Upper lobe of left lung (tissue), 4 donors: Measurements from ENCODE around the gene TF.

Source experiments
- CTCF ChIP-seq, 6 experiments: fragments of 450-650 bp in 4 of 6; fragments of 200-600 bp in 2 of 6; sonication (generic) in 2 of 6; IDR thresholded peaks; one replicate each; pipeline ENCODE4 v1.5.1; 2016 to 2019; ENCODE audit warnings: antibody characterized with exemption in 6 of 6
- POLR2AphosphoS5 ChIP-seq, 2 donors: sonication (generic); formaldehyde crosslinking; IDR thresholded peaks; one replicate each; pipeline ENCODE4 v1.5.1; 2017; ENCODE audit warnings: antibody characterized with exemption in 2 of 2

GRCh38 chr3:133776794-133777438 lies 30.7 kb downstream of the TF start:
- TF ChIP-seq POLR2AphosphoS5 (IDR thresholded peaks at IDR 0.05) (no peak), CTCF (IDR thresholded peaks at IDR 0.05) (no peak)
